ENCODE results near the gene ZNF491.
"Not testable (repeated sequence)": the region's sequence is repeated elsewhere in the genome, so short reads cannot be mapped to it uniquely, and the experiment has no call there.

Gene ZNF491

DNA sequence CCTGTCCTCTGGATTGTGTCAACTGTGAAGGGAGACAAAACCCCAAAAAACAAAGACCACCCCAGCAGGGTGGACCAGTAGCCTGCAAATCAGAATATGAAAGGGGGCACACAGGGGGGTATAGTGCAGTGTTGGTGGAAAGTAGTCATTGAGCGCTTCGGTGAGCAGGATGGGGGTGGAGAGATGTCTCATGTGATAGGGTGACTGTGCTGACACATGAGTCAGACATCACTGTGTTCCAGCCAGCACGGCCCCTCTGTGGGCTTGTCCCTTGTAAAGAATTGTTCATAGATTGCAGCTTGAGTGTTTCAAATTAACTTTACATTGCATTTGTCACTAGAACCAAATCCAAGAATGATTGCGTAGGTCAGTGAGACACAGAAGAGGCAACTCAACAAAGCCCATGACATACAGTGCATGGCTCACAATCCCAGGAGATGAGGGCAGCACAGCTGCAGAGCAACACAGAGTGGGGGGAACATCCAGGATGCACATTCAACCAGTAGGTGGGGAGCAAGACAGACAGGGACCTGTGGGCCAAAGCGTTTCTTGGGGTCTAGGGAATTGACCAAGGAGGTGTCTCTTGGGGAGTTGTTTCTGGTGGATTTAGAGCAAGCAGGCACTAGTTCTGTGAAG lies 23.3 kb downstream of the ZNF491 start:
- DNase-seq (ENCODE audit: extremely low spot score): no peak
- POLR2A ChIA-PET: no interaction called here
- TF ChIP-seq, protein P1, sequence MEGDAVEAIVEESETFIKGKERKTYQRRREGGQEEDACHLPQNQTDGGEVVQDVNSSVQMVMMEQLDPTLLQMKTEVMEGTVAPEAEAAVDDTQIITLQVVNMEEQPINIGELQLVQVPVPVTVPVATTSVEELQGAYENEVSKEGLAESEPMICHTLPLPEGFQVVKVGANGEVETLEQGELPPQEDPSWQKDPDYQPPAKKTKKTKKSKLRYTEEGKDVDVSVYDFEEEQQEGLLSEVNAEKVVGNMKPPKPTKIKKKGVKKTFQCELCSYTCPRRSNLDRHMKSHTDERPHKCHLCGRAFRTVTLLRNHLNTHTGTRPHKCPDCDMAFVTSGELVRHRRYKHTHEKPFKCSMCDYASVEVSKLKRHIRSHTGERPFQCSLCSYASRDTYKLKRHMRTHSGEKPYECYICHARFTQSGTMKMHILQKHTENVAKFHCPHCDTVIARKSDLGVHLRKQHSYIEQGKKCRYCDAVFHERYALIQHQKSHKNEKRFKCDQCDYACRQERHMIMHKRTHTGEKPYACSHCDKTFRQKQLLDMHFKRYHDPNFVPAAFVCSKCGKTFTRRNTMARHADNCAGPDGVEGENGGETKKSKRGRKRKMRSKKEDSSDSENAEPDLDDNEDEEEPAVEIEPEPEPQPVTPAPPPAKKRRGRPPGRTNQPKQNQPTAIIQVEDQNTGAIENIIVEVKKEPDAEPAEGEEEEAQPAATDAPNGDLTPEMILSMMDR (IDR thresholded peaks at IDR 0.05; ENCODE audit: control extremely low read depth, extremely low read depth, low read depth, missing control alignments): no peak
- CTCF ChIA-PET: no interaction called here

DNA sequence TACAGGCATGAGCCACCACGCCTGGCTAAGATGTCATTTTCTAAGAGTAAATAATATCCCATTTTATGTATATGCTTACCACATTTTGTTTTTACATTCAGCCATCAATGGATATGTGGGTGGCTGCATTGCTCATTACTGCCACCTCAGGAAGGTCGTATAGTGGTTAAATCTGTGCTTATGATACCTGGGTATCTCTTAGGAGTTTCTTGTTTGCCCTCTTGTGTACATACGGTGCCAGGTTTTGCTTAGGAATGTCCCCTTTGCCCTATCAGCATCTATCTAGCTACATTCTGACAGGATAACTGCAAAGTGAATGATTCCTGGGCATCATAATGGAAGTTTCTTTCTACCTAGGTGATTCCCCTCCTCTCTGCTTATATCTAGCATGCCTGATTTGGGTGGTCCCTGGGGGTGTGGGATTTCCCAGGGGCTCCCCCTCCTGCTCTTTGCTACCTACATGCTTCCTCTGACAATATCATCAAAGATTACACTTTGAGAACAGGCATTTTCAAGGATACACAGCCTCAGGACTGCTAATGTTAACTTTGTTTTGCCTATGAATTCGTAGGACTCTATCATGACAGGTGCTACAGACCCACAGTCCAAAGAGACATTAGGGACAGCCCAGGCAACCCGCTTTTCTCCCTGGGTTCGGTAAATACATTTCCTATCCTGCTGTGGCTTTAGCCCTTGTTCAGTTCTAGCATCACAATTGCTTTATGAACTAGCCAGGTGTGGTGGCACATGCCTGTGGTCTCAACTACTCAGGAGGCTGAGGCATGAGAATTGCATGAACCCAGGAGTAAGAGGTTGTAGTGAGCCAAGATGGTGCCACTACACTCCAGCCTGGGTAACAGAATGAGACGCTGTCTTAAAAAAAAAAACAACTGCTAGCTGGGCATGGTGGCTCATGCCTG lies 30.9 kb downstream of the ZNF491 start:
- POLR2A ChIA-PET; DNase-seq (ENCODE audit: extremely low spot score); CTCF ChIA-PET: not testable (repeated sequence)

DNA sequence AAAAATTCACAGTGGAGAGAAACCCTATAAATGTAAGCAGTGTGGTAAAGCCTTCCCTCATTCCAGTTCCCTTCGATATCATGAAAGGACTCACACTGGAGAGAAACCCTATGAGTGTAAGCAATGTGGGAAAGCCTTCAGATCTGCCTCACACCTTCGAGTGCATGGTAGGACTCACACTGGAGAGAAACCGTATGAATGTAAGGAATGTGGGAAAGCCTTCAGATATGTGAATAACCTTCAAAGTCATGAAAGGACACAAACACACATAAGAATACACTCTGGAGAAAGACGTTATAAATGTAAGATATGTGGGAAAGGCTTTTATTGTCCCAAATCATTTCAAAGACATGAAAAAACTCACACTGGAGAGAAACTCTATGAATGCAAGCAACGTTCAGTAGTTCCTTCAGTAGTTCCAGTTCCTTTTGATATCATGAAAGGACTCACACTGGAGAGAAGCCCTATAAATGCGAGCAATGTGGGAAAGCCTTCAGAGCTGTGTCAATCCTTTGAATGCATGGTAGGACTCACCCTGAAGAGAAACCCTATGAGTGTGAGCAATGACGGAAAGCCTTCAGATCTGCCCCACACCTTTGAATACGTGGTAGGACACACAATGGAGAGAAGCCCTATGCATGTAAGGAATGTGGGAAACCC lies 34.1 kb downstream of the ZNF491 start:
- TF ChIP-seq, protein P1 (IDR thresholded peaks at IDR 0.05; ENCODE audit: control extremely low read depth, extremely low read depth, low read depth, missing control alignments): no peak
- POLR2A ChIA-PET: no interaction called here
- CTCF ChIA-PET: no interaction called here
- DNase-seq (ENCODE audit: extremely low spot score): no peak

DNA sequence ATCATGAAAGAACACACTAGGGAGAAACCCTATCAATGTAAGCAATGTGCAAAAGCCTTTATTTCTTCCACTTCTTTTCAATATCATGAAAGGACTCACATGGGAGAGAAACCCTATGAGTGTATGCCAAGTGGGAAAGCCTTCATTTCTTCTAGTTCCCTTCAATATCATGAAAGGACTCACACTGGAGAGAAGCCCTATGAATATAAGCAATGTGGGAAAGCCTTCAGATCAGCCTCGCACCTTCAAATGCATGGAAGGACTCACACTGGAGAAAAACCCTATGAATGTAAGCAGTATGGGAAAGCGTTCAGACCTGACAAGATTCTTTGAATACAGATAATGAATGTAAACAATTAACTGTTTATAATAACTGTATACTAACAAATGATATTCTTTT lies 35.2 kb downstream of the ZNF491 start:
- TF ChIP-seq, protein P1 (IDR thresholded peaks at IDR 0.05; ENCODE audit: control extremely low read depth, extremely low read depth, low read depth, missing control alignments): no peak
- CTCF ChIA-PET: no interaction called here
- POLR2A ChIA-PET: no interaction called here

DNA sequence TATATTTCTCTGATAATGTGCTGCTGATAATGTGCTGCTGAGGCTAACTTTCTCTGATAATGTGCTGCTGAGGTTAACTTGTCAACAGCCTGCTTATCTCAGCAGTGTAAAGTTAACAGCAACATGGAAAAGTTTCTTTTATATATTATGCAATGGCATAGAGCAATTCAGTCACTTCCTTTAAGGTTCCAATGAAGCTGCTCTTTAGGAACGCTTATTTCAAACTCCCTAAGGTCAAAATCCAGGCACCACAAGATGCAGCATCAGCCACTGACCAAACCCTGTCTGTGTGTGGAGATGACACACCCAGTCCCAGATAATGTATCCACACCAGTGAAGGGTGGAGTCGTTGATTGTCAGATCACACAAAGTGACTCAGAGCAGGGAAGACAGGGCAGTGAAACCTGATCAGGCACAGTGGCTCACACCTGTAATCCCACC lies 37.3 kb downstream of the ZNF491 start:
- CTCF ChIA-PET; DNase-seq (ENCODE audit: extremely low spot score); POLR2A ChIA-PET: not testable (repeated sequence)

More for the DNA sequence above, 35.2 kb downstream of the ZNF491 start:
- DNase-seq (ENCODE audit: extremely low spot score): no peak

DNA sequence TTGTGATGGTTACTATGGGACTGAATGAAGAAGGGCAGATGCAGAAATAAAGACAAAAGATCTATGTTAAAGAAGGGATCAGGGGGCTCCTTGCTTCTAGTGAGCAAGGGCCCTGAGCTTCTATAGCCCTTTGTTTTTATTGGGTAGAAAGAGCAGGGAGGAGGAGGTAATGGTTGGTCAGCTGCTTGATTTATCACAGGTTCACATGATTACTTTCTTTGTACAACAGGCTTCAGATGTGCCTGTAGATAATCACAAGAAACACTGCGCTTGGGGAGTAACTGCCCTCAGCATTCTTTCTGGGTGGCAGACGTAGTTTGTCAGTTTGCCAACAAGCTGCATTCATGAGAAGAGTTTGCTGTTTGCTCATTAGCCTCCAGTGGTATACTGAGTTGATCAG lies 45.4 kb downstream of the ZNF491 start:
- TF ChIP-seq, protein P1 (IDR thresholded peaks at IDR 0.05; ENCODE audit: control extremely low read depth, extremely low read depth, low read depth, missing control alignments): no peak
- DNase-seq (ENCODE audit: extremely low spot score): no peak
- POLR2A ChIA-PET: no interaction called here
- CTCF ChIA-PET: interaction anchor here (0.6 kb wide), 1 partner anchor 343 kb away, joined by 3 read pairs; no protein-coding TSS in a partner anchor

DNA sequence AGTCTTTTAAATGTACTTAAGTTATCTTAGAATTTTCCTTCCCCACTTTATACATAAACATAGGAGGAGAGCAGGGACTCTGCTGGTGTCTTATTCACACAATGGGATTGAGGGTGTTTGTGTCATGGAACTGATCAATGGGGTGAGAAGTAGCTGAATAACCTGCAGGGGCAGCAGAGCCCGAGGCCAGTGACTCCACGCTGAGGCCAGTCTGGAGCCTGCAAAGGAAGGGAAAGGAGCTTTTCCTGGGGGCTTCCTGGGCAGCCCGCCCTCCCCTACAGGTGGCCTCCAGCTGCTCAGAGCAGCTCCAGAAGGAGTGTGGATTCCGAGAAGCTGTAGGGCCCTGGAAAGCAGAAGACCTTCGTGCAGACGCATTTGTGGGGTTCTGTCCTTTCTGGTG lies 49.3 kb downstream of the ZNF491 start:
- DNase-seq (ENCODE audit: extremely low spot score): not testable (repeated sequence)
- ChIA-PET CTCF (interaction anchor here (3.3 kb wide), 1 partner anchor 50 kb away, joined by 11 read pairs; the partner anchor contains the start of gene ZNF491), POLR2A (interaction anchor here (0.6 kb wide), 1 partner anchor 11 kb away, joined by 4 read pairs; no protein-coding TSS in a partner anchor)

DNA sequence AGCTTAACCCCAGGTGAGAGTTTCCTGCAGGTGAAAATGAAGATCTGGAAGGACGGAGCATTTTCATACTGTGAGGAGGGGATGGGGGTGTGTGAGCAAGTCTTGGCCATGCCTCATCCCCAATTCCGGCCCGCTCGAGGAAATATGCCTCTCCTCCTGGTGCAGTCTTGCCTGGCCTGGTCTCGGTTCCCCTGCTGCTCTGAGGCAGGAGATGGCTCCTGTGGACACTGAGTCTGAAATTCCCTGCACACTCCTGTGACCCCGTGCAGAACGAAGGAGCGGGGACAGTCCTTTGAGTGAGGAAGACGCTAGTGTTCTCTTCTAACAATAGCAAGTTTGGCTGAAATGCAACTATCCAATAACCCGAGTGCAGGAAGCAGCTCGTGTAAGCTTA lies 49.9 kb downstream of the ZNF491 start:
- no peak for DNase-seq (ENCODE audit: extremely low spot score)
- POLR2A ChIA-PET: no interaction called here
- TF ChIP-seq, protein P1 (IDR thresholded peaks at IDR 0.05; ENCODE audit: control extremely low read depth, extremely low read depth, low read depth, missing control alignments): no peak
- CTCF ChIA-PET: interaction anchor here (1.3 to 3.3 kb wide), 2 partner anchors 50 to 76 kb away, joined by 8 to 11 read pairs; partner anchors contain the start of gene ZNF491

Measured in GM10248 (cell line).